NCI-H526 (cell line): ENCODE data around the gene RBM24.

ENCODE experiments used
- DNase-seq, 2 experiments: peaks; one replicate each; lab custom pipeline; 2025; lab: John Stamatoyannopoulos, UW

The RBM24 gene

DNA sequence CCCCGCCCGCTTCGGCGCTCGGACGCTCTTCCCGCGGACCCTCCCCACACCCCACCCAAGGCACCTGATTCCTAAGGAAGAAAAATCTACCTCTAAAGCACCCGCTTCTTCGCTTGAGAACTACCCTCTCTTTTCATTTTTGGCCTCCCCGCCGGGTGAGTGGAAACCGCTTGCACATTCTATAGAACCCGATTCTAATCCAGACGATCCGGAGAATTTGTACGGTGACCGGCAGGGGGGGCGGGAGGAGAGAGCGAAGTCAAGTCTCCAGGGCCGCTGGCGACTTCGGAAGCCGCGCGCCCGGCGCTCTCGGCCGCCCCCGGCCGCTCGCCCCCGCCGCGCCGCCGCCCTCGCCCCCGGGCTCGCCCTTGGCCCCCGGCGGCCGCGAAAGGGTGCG, at the start of gene RBM24:
Gene RBM24 (plus strand): TSS at position 262 of the 397 bp plus-strand sequence. CDS start 221 bp downstream, outside the sequence.
- peak; percentile 41 to 75 for DNase-seq

GRCh38 chr6:17233531-17233930, 47.6 kb upstream of the RBM24 start:
- DNase-seq: no peak

- no peak for DNase-seq
These were observed 43.9 kb upstream of the RBM24 start for GRCh38 chr6:17237246-17237645.

- no peak for DNase-seq
These were observed 41.9 kb upstream of the RBM24 start for GRCh38 chr6:17239260-17239659.

- no peak for DNase-seq
These were observed 40.2 kb upstream of the RBM24 start for GRCh38 chr6:17240803-17241500.

DNA sequence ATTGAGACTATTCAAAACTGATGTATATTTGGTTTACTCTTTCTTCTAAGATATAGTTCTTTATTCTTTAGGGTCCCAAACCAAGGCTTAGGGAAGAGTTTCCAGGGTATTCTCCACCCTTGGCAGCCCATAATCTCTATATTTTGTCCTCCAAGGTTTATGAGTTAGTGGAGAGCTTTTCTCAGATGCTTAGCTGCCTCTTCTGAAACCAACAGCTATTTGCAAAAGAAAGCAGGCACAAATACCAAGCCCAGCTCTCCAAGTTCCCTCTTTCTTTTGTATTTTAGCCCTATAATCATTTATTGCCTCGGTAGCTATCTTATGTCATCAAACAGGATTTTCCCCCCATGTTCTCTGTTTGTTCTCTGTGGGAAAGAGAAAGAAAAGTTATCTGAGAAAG, 39.1 kb upstream of the RBM24 start:
- DNase-seq: no peak

DNA sequence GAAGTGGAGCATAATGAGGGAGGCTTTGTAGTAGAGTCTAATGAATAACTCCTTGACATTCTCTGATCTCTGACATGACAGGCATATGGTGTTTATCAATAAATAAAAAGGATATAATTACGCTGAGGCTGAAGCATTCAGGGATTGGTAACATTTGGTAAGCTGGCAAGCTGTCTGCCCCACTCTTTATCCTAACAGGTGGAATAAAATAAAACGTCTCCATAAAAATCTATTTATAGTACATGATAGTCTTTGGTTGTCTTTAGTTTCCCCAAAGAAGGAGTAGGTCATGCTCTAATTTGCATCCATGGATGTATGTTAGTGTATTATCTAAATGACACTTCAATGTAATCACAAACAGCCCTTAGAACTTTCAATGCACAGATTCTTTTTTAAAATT, 30.9 kb upstream of the RBM24 start:
- no peak for DNase-seq

GRCh38 chr6:17251953-17252352, 29.2 kb upstream of the RBM24 start:
- DNase-seq: no peak

DNA sequence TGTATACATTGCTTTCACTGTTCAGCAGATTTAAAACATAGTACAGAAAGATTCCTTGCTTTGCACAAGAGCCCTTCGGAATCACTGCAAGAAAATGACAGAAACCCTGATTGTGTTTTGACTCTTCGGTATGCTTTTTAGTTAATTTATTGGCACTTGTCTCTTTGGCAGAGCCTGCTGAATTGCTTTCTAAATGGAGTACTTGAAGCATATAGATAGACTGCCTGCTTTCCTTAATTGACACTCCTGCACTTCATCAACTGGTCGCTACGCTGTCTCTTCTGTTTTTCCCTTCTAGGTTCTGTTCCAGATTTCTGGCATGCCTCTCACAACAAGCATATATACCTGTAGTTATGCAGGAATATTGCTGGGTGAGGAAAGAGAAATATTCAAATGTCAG, 22.4 kb upstream of the RBM24 start:
- no peak for DNase-seq

DNA sequence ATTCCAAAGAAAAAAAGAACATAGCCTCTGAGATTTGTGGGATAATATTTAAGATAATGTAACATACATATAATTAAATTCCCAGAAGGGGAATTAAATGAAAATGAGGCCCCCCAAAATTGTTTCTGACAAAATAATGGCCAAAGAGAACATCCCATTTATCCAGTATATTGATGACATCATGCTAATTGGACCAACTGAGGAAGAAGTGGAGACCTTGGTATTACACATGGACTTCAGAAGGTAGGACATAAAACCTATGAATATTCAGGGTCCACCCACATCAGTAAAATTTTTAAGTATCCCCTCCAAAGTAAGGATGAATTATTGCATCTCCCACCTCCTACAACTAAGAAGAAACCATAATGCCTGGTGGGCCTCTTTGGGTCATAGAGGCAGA, 15.6 kb upstream of the RBM24 start:
- DNase-seq: no peak

- no peak for DNase-seq
These were observed 13.6 kb upstream of the RBM24 start for GRCh38 chr6:17267566-17267965.

DNA sequence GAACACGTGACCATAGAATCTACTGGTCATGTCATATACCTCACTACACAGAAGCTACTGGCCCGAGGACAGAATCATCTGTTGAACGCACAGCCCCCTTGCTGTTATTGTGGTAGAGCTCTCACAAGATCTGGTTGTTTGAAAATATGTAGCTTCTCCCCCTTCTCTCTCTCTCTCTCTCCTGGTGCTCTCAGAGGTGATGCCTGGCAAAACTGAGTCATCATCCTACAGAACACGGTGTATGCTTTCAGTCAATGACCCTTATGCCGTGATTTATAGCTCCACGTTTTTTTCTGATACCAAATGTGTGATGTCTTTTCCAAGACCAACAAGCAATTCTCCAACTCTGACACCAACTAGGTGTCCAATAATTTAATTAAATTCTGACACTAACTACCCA, 13.0 kb upstream of the RBM24 start:
- DNase-seq: no peak

DNA sequence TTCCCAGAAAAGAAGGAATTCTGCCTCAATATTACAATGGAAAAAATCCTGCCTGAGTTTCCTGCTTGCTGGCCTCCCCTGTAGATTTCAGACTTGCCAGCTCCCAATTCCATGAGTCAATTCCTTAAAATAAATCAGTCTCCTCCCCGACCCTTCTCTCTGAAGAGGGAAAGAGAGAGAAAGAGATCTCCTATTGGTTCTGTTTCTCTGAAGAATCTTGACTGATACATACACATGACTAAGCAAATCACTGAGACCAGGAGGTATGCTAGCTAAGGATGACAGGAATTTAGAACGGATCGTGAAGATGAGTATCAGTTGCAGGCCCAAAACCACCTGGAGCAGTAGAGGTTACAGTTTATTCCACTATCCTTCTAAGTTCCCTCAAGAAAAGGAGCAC, 11.3 kb upstream of the RBM24 start:
- no peak for DNase-seq

DNA sequence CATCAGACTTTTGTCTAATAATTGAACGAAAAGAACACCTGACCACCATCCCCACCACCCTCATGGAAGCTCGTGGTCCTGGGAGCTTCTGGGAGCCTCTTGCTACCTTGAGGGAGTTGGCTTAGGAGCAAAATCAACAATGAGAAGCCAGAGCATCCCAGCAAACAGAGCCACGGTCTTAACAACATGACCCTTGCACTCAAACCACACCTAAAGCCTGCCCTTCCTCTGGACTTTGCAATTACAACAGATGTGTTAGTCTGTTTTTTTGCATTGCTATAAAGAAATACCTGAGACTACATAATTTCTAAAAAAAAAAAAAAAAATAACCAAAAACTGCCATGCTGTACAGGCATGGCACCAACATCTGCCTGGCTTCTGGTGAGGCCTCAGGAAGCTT, 9.5 kb upstream of the RBM24 start:
- DNase-seq: no peak

- no peak for DNase-seq
These were observed 4.4 kb upstream of the RBM24 start for GRCh38 chr6:17276766-17277165.

GRCh38 chr6:17277256-17277655, 3.9 kb upstream of the RBM24 start:
- no peak for DNase-seq

GRCh38 chr6:17278289-17279063, 2.7 kb upstream of the RBM24 start:
- DNase-seq: no peak

- DNase-seq: no peak
These were observed 1.0 kb upstream of the RBM24 start for GRCh38 chr6:17280138-17280537.

DNA sequence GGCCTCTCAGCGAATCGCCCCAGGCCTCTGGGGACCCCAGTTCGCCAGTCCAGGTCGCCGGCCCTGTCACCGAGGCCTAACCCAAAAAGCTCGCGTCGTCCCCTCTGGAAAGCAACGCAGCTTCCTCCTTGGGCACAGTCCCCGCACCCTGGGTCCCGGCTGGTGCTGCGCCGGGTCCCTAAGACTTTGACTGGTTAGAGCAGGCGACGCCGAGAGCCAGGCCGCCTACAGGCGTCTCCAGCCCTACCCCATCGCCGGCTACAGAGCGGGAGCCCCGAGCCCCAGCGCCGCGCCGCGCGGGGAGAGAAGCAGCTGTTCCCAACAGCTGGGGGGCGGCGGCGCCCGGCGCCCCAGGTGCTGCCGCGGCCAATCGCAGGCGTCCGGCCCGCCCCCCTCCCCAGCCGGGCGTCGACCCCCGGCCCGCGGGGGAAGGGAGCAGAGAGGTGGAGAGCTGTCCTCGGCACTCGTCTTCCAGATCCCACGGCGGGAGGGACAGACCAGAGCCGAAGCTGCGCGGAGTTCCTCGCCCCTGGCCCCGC, 540 bp upstream of the RBM24 start:
- peak in 1 of 2 experiments; percentile 74 for DNase-seq

- DNase-seq: peak in 1 of 2 experiments; percentile 52
These were observed 628 bp downstream of the RBM24 start for GRCh38 chr6:17281497-17282481.

GRCh38 chr6:17283074-17283473, 1.9 kb downstream of the RBM24 start:
- DNase-seq: no peak

DNA sequence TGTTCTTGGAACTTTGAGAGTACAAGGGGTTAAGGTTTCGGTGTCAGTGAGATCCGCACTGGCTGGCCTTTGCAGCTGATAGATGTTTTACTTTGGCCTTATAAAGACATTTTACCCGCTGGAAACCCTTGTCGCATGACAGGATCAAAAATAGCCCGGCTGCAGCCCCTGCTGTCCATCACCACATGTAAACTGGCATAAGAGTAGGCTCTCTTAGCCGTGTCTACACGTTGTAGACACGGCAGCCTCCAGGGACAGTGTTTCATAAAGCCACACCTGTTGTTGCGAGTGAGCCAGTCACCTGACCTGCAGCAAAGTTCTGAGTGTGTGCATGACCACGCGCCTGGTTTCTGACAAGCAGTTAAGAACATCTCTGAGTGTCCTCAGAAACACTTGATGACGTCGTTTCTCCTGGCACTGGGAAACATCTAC, 8.5 kb downstream of the RBM24 start:
- DNase-seq: no peak
